ENCODE measurements around the gene ETS1. TPM values are rescaled to one million over a fixed set of nuclear protein-coding genes. Genes with fewer than 3 reads are reported as not detected.

Gene ETS1
- total RNA-seq, 4 donors from 2014 or later, result 21.9 to 78.4 (median 31.3) TPM

GRCh38 chr11:128496249-128496648, 91.1 kb downstream of the ETS1 start:
- Histone ChIP-seq H3K27me3 (no peaks in the 10 kb centered on the region), H3K9me3 (no peaks in the 10 kb centered on the region), H3K4me1 (peaks cover 0 to 33% (median 16%) of the 10 kb centered on the region in 4 donors), H3K27ac (peak overlapping the region; percentile 50 to 98 (median 68)), H3K4me3 (peak overlapping the region in 1 of 4 donors; percentile 14), H3K36me3 (no peaks in the 10 kb centered on the region)
- no peak for DNase-seq
- no peak for TF ChIP-seq POLR2A (IDR thresholded peaks at IDR 0.05)
- TF ChIP-seq, protein P1, sequence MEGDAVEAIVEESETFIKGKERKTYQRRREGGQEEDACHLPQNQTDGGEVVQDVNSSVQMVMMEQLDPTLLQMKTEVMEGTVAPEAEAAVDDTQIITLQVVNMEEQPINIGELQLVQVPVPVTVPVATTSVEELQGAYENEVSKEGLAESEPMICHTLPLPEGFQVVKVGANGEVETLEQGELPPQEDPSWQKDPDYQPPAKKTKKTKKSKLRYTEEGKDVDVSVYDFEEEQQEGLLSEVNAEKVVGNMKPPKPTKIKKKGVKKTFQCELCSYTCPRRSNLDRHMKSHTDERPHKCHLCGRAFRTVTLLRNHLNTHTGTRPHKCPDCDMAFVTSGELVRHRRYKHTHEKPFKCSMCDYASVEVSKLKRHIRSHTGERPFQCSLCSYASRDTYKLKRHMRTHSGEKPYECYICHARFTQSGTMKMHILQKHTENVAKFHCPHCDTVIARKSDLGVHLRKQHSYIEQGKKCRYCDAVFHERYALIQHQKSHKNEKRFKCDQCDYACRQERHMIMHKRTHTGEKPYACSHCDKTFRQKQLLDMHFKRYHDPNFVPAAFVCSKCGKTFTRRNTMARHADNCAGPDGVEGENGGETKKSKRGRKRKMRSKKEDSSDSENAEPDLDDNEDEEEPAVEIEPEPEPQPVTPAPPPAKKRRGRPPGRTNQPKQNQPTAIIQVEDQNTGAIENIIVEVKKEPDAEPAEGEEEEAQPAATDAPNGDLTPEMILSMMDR (IDR thresholded peaks at IDR 0.05), result no peak

DNA sequence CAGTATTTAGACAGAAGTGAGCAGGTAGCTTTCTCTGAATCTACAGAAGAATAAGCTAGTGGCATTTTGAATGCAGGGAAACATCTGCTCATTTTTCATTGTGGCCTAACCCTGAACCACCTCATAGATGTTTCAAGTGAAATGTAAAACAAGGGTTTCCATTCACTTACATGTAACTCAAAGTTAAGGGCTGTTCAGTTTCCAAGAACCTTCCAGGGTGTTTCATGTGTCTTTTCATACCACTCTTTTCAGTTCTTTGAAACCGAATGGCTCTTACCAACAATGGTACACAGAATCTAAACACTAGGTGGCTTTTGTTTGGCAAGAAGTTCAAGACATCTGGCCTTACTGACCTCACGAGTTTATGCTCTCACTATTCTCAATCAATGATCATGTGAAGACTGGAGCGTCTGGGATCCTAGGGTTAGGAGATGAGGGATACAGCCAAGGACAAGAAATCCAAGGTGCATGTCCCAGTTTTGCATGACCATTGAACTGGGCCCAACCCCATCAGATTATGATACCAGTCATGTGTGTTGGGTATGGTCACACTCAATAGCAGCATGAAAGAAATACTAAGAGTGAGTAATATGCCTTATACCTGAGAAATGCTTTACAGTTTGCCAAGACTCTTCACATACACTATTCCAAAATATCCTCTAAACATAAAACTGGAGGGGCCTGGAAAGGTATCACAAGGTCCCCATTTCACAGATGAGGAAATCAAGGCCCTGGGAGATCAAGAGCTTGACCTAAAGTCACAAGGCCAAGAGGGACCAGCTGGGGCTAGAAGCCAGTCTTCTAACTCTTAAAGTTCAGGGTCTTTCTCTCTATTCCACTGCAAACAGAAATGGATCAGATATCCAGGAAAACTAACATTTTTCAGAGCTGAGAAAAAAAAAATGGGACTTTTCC, 92.7 kb downstream of the ETS1 start:
- no peak for TF ChIP-seq POLR2A (IDR thresholded peaks at IDR 0.05)
- TF ChIP-seq, protein P1 (IDR thresholded peaks at IDR 0.05), result no peak
- Histone ChIP-seq H3K9me3 (no peaks in the 10 kb centered on the region), H3K4me1 (peaks cover 0 to 33% (median 14%) of the 10 kb centered on the region in 4 donors), H3K4me3 (no peak overlapping the region), H3K27me3 (no peaks in the 10 kb centered on the region), H3K36me3 (peaks cover 0 to 7% (median 0%) of the 10 kb centered on the region in 3 donors), H3K27ac (peak overlapping the region in 3 of 4 donors; percentile 37 to 98 (median 50))
- no peak for DNase-seq

GRCh38 chr11:128493570-128493965, 93.8 kb downstream of the ETS1 start:
- H3K27ac ChIP-seq, result peak overlapping the region; percentile 8 to 66 (median 51)
- no peak for DNase-seq
- peaks cover 0 to 33% (median 13%) of the 10 kb centered on the region in 4 donors for H3K4me1 ChIP-seq
- H3K27me3 ChIP-seq, result no peaks in the 10 kb centered on the region
- no peak overlapping the region for H3K4me3 ChIP-seq
- peaks cover 0 to 18% (median 0%) of the 10 kb centered on the region in 3 donors for H3K36me3 ChIP-seq
- TF ChIP-seq, protein P1 (IDR thresholded peaks at IDR 0.05), result no peak
- no peak for TF ChIP-seq POLR2A (IDR thresholded peaks at IDR 0.05)
- H3K9me3 ChIP-seq, result no peaks in the 10 kb centered on the region

GRCh38 chr11:128492903-128493569, 94.3 kb downstream of the ETS1 start:
- TF ChIP-seq, protein P1 (IDR thresholded peaks at IDR 0.05), result no peak
- no peak for TF ChIP-seq POLR2A (IDR thresholded peaks at IDR 0.05)
- peaks cover 0 to 21% (median 0%) of the 10 kb centered on the region in 3 donors for H3K36me3 ChIP-seq
- DNase-seq, result no peak
- no peaks in the 10 kb centered on the region for H3K9me3 ChIP-seq
- peaks cover 0 to 33% (median 14%) of the 10 kb centered on the region in 4 donors for H3K4me1 ChIP-seq
- H3K27me3 ChIP-seq, result no peaks in the 10 kb centered on the region
- H3K4me3 ChIP-seq, result no peak overlapping the region
- H3K27ac ChIP-seq, result peak overlapping the region; percentile 8 to 66 (median 51)

GRCh38 chr11:128492461-128492860, 94.9 kb downstream of the ETS1 start:
- H3K4me1 ChIP-seq, result peaks cover 0 to 33% (median 12%) of the 10 kb centered on the region in 4 donors
- DNase-seq, result no peak
- H3K4me3 ChIP-seq, result no peak overlapping the region
- TF ChIP-seq, protein P1 (IDR thresholded peaks at IDR 0.05), result no peak
- TF ChIP-seq POLR2A (IDR thresholded peaks at IDR 0.05), result no peak
- no peaks in the 10 kb centered on the region for H3K27me3 ChIP-seq
- H3K27ac ChIP-seq, result peak overlapping the region; percentile 8 to 66 (median 51)
- H3K9me3 ChIP-seq, result no peaks in the 10 kb centered on the region
- H3K36me3 ChIP-seq, result peaks cover 0 to 26% (median 0%) of the 10 kb centered on the region in 3 donors

All from Peyer's patch (tissue), 4 donors.